T-cell (primary cell): ENCODE data around the gene CTXND1. TPM values are rescaled to one million over a fixed set of nuclear protein-coding genes. Genes with fewer than 3 reads are reported as not detected.

Experiments used
- ATAC-seq, 4 experiments: fragments of 200-7000 bp in 3 of 4; fragments of 150-1000 bp in 1 of 4; cut with Tn5 transposase; replicated peaks in 1 of 4; 1 replicate in 3 of 4; 2 replicates in 1 of 4; pipeline ENCODE4 v1.10.0; 2021; ENCODE audit warnings: moderate library complexity in 3 of 4, mild to moderate bottlenecking in 2 of 4, moderate number of reproducible peaks in 1 of 4
- CTCF ChIA-PET, 2 donors: fragments of 300-600 bp; sonication (Branson Sonifier 250); formaldehyde crosslinking; loops; one replicate each; lab custom pipeline; 2022; ENCODE audit warnings: antibody characterized with exemption in 2 of 2; lab: Charles Lee
- POLR2A ChIA-PET, 2 donors: fragments of 300-600 bp; sonication (Branson Sonifier 250); formaldehyde crosslinking; loops; one replicate each; lab custom pipeline; 2022; ENCODE audit warnings: antibody characterized with exemption in 2 of 2; lab: Charles Lee
- DNase-seq, 35 experiments: peaks; one replicate each; pipeline versions ENCODE4 v3.0.0 to v3.0.0-alpha.2; 2013 to 2023
- H3K27ac ChIP-seq: one replicate; pipeline ENCODE4 v1.5.1; 2013; ENCODE audit warnings: low read length
- H3K27me3 ChIP-seq, 2 experiments: replicated peaks in 1 of 2; 1 replicate in 1 of 2; 2 replicates in 1 of 2; pipeline versions ENCODE4 v1.6.1 to v1.7.0; 2013; ENCODE audit warnings: low read length in 1 of 2, mixed read lengths in 1 of 2; ENCODE audit not compliant: control insufficient read depth in 2 of 2, insufficient read depth in 2 of 2; ENCODE audit errors: extremely low read depth in 1 of 2
- H3K36me3 ChIP-seq, 2 donors: 1 replicate in 1 of 2; 2 replicates in 1 of 2; pipeline versions ENCODE4 v1.6.1 to v1.7.0; 2013; ENCODE audit warnings: low read length in 1 of 2; ENCODE audit not compliant: control insufficient read depth in 2 of 2, insufficient read depth in 1 of 2; ENCODE audit errors: extremely low read depth in 1 of 2
- H3K4me1 ChIP-seq, 2 experiments: 1 replicate in 1 of 2; 2 replicates in 1 of 2; pipeline versions ENCODE4 v1.6.1 to v1.7.0; 2013; ENCODE audit warnings: low read length in 2 of 2, mixed read lengths in 1 of 2; ENCODE audit not compliant: insufficient read depth in 2 of 2, control insufficient read depth in 1 of 2; ENCODE audit errors: extremely low read depth in 1 of 2
- H3K4me3 ChIP-seq, 2 donors: 1 replicate in 1 of 2; 2 replicates in 1 of 2; pipeline versions ENCODE4 v1.5.1 to v1.7.0; 2013; ENCODE audit warnings: mild to moderate bottlenecking in 2 of 2, low read length in 1 of 2, moderate library complexity in 1 of 2; ENCODE audit not compliant: control insufficient read depth in 1 of 2; ENCODE audit errors: extremely low read depth in 1 of 2
- H3K9me3 ChIP-seq: 2 replicates; pipeline ENCODE4 v1.7.0; 2013
- H3K27ac Mint-ChIP-seq, 2 donors: one replicate each; pipeline ENCODE4 v1.8.0; 2020 to 2021; ENCODE audit warnings: mild to moderate bottlenecking in 2 of 2, mixed read lengths in 2 of 2
- H3K27me3 Mint-ChIP-seq, 2 donors: one replicate each; pipeline ENCODE4 v1.8.0; 2021 to 2022; ENCODE audit warnings: mixed read lengths in 2 of 2
- H3K36me3 Mint-ChIP-seq: one replicate; pipeline ENCODE4 v1.8.0; 2021; ENCODE audit warnings: mixed read lengths
- H3K4me1 Mint-ChIP-seq, 3 donors: one replicate each; pipeline ENCODE4 v1.8.0; 2020 to 2022; ENCODE audit warnings: mixed read lengths in 3 of 3, mild to moderate bottlenecking in 1 of 3
- H3K4me3 Mint-ChIP-seq, 3 donors: one replicate each; pipeline ENCODE4 v1.8.0; 2020 to 2022; ENCODE audit warnings: mild to moderate bottlenecking in 3 of 3, mixed read lengths in 3 of 3, moderate library complexity in 3 of 3
- H3K9me3 Mint-ChIP-seq, 3 donors: one replicate each; pipeline ENCODE4 v1.8.0; 2020 to 2022; ENCODE audit warnings: mixed read lengths in 3 of 3
- WGBS: methylation state at CpG from one replicate; pipeline ENCODE4 v1.1.5; 2013; ENCODE audit warnings: missing lambda C conversion rate; ENCODE audit not compliant: insufficient coverage; 5-methylcytosine and 5-hydroxymethylcytosine counted together
- total RNA-seq, 35 experiments: library from RNA in 6 of 35; stranded (reverse) in 6 of 35; fragments of 120-200 nt in 1 of 35; gene quantifications; one replicate each; pipeline versions ENCODE4 v1.2.1 to v1.2.4 and lab custom pipeline; 2013 to 2026

The CTXND1 gene
- total RNA-seq, 5 donors from 2014 or later (not counting 1 experiment from before 2014, with no cell fraction given): not detected

GRCh38 chr15:80201256-80202015 lies 50.6 kb downstream of the CTXND1 start:
- Mint-ChIP-seq H3K4me3 (no peak overlapping the region), H3K36me3 (no peaks in the 10 kb centered on the region), H3K4me1 (no peaks in the 10 kb centered on the region), H3K27me3 (peaks cover 2 to 7% of the 10 kb centered on the region in 2 donors), H3K9me3 (no peaks in the 10 kb centered on the region), H3K27ac (no peak overlapping the region)
- ATAC-seq (no peak), DNase-seq (no peak)
- ChIA-PET POLR2A (no interaction called here), CTCF (no interaction called here)
- H3K27ac ChIP-seq: no peak overlapping the region
- H3K9me3 ChIP-seq: no peaks in the 10 kb centered on the region
- no peak overlapping the region for H3K4me3 ChIP-seq
- no peaks in the 10 kb centered on the region for H3K36me3 ChIP-seq
- peaks cover 0 to 16% of the 10 kb centered on the region in 2 experiments for H3K27me3 ChIP-seq
- WGBS: 85% methylated on average over 11 of the region's 26 CpGs
- H3K4me1 ChIP-seq: no peaks in the 10 kb centered on the region

GRCh38 chr15:80199869-80200268 lies 52.1 kb downstream of the CTXND1 start:
- Histone ChIP-seq H3K27ac (no peak overlapping the region), H3K36me3 (no peaks in the 10 kb centered on the region), H3K4me1 (no peaks in the 10 kb centered on the region), H3K9me3 (no peaks in the 10 kb centered on the region), H3K27me3 (peaks cover 0 to 16% of the 10 kb centered on the region in 2 experiments), H3K4me3 (no peak overlapping the region)
- no peaks in the 10 kb centered on the region for H3K36me3 Mint-ChIP-seq
- ChIA-PET CTCF (no interaction called here), POLR2A (no interaction called here)
- no peak overlapping the region for H3K27ac Mint-ChIP-seq
- no peak for DNase-seq
- no peak for ATAC-seq
- no peak overlapping the region for H3K4me3 Mint-ChIP-seq
- H3K4me1 Mint-ChIP-seq: no peaks in the 10 kb centered on the region
- 73% methylated on average over 3 of the region's 3 CpGs for WGBS
- H3K9me3 Mint-ChIP-seq: no peaks in the 10 kb centered on the region
- H3K27me3 Mint-ChIP-seq: peaks cover 2 to 7% of the 10 kb centered on the region in 2 donors

- H3K27ac ChIP-seq: no peak overlapping the region
- ChIA-PET CTCF (no interaction called here), POLR2A (no interaction called here)
- H3K4me1 ChIP-seq: no peaks in the 10 kb centered on the region
- no peaks in the 10 kb centered on the region for H3K9me3 ChIP-seq
- peaks cover 2 to 7% of the 10 kb centered on the region in 2 donors for H3K27me3 Mint-ChIP-seq
- no peak overlapping the region for H3K4me3 Mint-ChIP-seq
- DNase-seq (no peak), ATAC-seq (no peak)
- H3K27ac Mint-ChIP-seq: no peak overlapping the region
- no peaks in the 10 kb centered on the region for H3K9me3 Mint-ChIP-seq
- H3K36me3 ChIP-seq: no peaks in the 10 kb centered on the region
- H3K4me3 ChIP-seq: no peak overlapping the region
- H3K4me1 Mint-ChIP-seq: no peaks in the 10 kb centered on the region
- no peaks in the 10 kb centered on the region for H3K36me3 Mint-ChIP-seq
- H3K27me3 ChIP-seq: peaks cover 0 to 16% of the 10 kb centered on the region in 2 experiments
- WGBS: no CpG with 5 or more reads among the region's 2 CpGs
These were observed 52.6 kb downstream of the CTXND1 start for GRCh38 chr15:80199366-80199765.

- Mint-ChIP-seq H3K27ac (no peak overlapping the region), H3K4me3 (no peak overlapping the region), H3K4me1 (no peaks in the 10 kb centered on the region), H3K27me3 (peaks cover 2 to 7% of the 10 kb centered on the region in 2 donors), H3K36me3 (no peaks in the 10 kb centered on the region), H3K9me3 (no peaks in the 10 kb centered on the region)
- Histone ChIP-seq H3K4me3 (no peak overlapping the region), H3K27ac (no peak overlapping the region), H3K9me3 (no peaks in the 10 kb centered on the region), H3K27me3 (peaks cover 0 to 4% of the 10 kb centered on the region in 2 experiments), H3K4me1 (no peaks in the 10 kb centered on the region), H3K36me3 (no peaks in the 10 kb centered on the region)
- ATAC-seq (no peak), DNase-seq (no peak)
- ChIA-PET POLR2A (no interaction called here), CTCF (no interaction called here)
- WGBS: no CpG with 5 or more reads among the region's 1 CpG
These were observed 57.1 kb downstream of the CTXND1 start for GRCh38 chr15:80194914-80195313.

GRCh38 chr15:80194186-80194585 lies 57.8 kb downstream of the CTXND1 start:
- ChIA-PET POLR2A (no interaction called here), CTCF (no interaction called here)
- peaks cover 2 to 7% of the 10 kb centered on the region in 2 donors for H3K27me3 Mint-ChIP-seq
- Histone ChIP-seq H3K4me1 (no peaks in the 10 kb centered on the region), H3K9me3 (no peaks in the 10 kb centered on the region), H3K27ac (no peak overlapping the region), H3K4me3 (no peak overlapping the region), H3K27me3 (no peaks in the 10 kb centered on the region), H3K36me3 (no peaks in the 10 kb centered on the region)
- H3K36me3 Mint-ChIP-seq: no peaks in the 10 kb centered on the region
- no peak for ATAC-seq
- H3K9me3 Mint-ChIP-seq: no peaks in the 10 kb centered on the region
- DNase-seq: no peak
- no peak overlapping the region for H3K27ac Mint-ChIP-seq
- no CpG with 5 or more reads among the region's 1 CpG for WGBS
- no peaks in the 10 kb centered on the region for H3K4me1 Mint-ChIP-seq
- no peak overlapping the region for H3K4me3 Mint-ChIP-seq

GRCh38 chr15:80191897-80192595 lies 60.0 kb downstream of the CTXND1 start:
- no peaks in the 10 kb centered on the region for H3K36me3 ChIP-seq
- no peak for ATAC-seq
- H3K9me3 Mint-ChIP-seq: no peaks in the 10 kb centered on the region
- H3K27me3 Mint-ChIP-seq: peaks cover 0 to 2% of the 10 kb centered on the region in 2 donors
- ChIA-PET POLR2A (no interaction called here), CTCF (interaction anchor here (0.6 kb wide), 2 partner anchors 338 to 1289 kb away, joined by 3 read pairs; no protein-coding TSS in a partner anchor)
- H3K27ac ChIP-seq: no peak overlapping the region
- H3K27me3 ChIP-seq: no peaks in the 10 kb centered on the region
- H3K4me1 ChIP-seq: no peaks in the 10 kb centered on the region
- no CpG with 5 or more reads among the region's 8 CpGs for WGBS
- peaks cover 14% of the 10 kb centered on the region for H3K36me3 Mint-ChIP-seq
- no peak overlapping the region for H3K4me3 ChIP-seq
- DNase-seq: no peak
- H3K4me3 Mint-ChIP-seq: no peak overlapping the region
- H3K27ac Mint-ChIP-seq: no peak overlapping the region
- no peaks in the 10 kb centered on the region for H3K9me3 ChIP-seq
- H3K4me1 Mint-ChIP-seq: no peaks in the 10 kb centered on the region
